Stromal cell of bone marrow (primary cell): ENCODE results near the gene NKX2-4.

ENCODE experiments used
- DNase-seq: peaks from one replicate; pipeline ENCODE4 v3.0.0-alpha.2; 2012; ENCODE audit warnings: low read depth

NKX2-4 gene

DNA sequence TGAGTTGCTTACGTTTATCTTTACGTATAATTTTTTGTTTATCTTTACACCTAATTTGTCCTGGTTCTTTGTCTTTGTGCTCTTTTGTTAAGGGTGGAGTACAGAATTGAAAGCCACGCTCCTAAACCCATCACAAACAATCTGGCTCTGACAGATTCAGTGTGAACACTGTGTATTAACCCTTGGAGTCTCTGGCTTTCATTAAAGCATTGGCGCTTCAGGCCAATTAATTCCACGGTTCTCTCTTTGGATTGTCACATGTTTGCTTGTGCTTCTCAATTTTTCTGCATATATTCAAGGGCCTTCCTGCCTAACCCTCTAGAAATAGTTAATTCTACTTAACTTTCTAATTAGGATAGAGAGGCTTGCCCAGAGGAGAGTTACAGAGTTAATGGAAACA lies 38.6 kb downstream of the NKX2-4 start:
- DNase-seq, result no peak

DNA sequence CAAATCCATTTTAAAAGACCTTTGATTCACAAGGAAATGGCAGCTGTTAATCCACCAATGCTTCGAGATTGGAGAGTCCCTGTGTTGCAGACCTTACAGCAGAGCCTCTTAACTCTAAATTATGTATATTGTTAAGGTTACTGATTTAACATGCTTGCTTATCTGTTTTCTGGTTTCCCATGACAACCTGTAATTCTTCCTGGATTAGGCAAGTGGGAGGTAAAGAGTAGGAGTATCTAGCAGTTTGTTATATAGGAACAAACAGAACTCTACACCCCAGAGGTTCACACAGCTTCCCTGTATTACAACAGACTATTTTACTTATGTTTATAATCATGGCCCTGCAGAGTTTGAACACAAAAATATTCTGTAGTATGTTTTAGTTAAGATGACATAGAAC lies 39.5 kb downstream of the NKX2-4 start:
- DNase-seq, result no peak

- DNase-seq, result no peak
These were observed 40.9 kb downstream of the NKX2-4 start for GRCh38 chr20:21356386-21356785.

- DNase-seq, result no peak
These were observed 41.3 kb downstream of the NKX2-4 start for GRCh38 chr20:21355981-21356380.

- peak; percentile 13 for DNase-seq
These were observed 44.1 kb downstream of the NKX2-4 start for GRCh38 chr20:21353236-21353635.

- DNase-seq, result peak; percentile 10
These were observed 44.6 kb downstream of the NKX2-4 start for GRCh38 chr20:21352703-21353102.
